ENCODE data around the gene BBS4.
"Not testable (repeated sequence)": the region's sequence is repeated elsewhere in the genome, so short reads cannot be mapped to it uniquely, and the experiment has no call there.

The BBS4 gene, protein sequence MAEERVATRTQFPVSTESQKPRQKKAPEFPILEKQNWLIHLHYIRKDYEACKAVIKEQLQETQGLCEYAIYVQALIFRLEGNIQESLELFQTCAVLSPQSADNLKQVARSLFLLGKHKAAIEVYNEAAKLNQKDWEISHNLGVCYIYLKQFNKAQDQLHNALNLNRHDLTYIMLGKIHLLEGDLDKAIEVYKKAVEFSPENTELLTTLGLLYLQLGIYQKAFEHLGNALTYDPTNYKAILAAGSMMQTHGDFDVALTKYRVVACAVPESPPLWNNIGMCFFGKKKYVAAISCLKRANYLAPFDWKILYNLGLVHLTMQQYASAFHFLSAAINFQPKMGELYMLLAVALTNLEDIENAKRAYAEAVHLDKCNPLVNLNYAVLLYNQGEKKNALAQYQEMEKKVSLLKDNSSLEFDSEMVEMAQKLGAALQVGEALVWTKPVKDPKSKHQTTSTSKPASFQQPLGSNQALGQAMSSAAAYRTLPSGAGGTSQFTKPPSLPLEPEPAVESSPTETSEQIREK

GRCh38 chr15:72685925-72686794, at the start of gene BBS4, which contains the start of gene HIGD2B:
BBS4 (plus strand) TSS chr15:72686207; CDS start chr15:72686228, 21 bp downstream.
HIGD2B (minus strand) TSS chr15:72686182; CDS start chr15:72676374, 9,808 bp downstream.
- in situ Hi-C loops (cut with MboI; ENCODE audit: low sequenced_read_pairs), result no loop called here

GRCh38 chr15:72636519-72637282, 49.3 kb upstream of the BBS4 start:
- in situ Hi-C loops (cut with MboI; ENCODE audit: low sequenced_read_pairs), result not testable (repeated sequence)

GRCh38 chr15:72639759-72640483, 46.1 kb upstream of the BBS4 start:
- in situ Hi-C loops (cut with MboI; ENCODE audit: low sequenced_read_pairs), result not testable (repeated sequence)

GRCh38 chr15:72642271-72642670, 43.7 kb upstream of the BBS4 start:
- in situ Hi-C loops (cut with MboI; ENCODE audit: low sequenced_read_pairs), result not testable (repeated sequence)

DNA sequence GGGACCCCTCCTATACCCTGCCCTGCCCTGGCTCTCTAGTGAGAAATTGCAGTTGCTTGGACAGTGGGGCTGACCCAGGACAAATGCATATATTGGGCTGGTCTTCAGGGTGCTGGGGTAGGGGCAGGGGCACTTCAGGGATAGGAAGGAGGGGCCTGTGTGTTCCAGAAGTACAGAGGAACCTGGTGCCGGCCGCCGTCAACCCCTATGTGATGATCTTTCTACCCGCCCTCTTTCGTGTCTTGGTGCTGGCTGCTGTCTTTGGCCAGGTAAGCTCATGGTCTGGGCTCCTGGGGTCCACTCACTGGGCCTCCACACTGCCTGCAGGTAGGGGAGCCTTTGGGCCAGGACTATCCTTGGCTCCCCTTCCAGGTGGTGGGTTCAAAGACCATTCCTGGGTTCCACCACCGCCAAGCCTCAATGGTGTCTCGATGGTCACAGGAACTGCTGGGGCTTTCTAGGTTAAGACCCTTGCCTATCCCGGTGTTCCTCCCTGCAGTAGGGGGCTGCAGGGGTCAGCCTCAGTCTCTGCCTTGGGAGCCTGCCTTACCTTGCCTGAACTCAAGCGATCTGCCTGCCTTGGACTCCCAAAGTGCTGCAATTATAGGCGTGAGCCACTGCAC, 37.3 kb upstream of the BBS4 start:
- in situ Hi-C loops (cut with MboI; ENCODE audit: low sequenced_read_pairs), result not testable (repeated sequence)

DNA sequence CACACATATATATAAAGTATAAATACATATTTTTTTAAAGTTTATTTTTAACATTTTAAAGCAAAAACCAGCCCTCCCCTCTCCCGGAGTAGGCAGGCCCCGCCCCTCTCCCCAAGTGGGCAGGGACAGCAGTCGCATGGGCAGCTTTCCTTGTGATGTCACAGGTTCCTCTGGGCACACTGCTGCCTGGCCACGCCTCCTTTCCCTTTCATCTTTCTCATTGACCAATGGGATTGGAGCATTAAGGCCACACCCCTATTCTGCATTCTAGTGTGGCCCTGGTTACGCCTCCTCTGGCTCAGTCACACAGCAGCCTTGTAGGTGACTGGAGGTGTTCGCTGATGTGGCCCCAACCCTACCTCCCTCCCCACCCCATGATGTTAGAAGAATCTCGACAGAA, 31.6 kb upstream of the BBS4 start, which contains the start of gene GOLGA6B:
Gene GOLGA6B, plus strand, starts transcription at position 301 of the 400 bp plus-strand sequence. Its CDS starts 41 bp downstream, at position 342.
- in situ Hi-C loops (cut with MboI; ENCODE audit: low sequenced_read_pairs), result not testable (repeated sequence)

GRCh38 chr15:72656014-72656413, 30.0 kb upstream of the BBS4 start:
- in situ Hi-C loops (cut with MboI; ENCODE audit: low sequenced_read_pairs), result not testable (repeated sequence)

GRCh38 chr15:72661081-72661480, 24.9 kb upstream of the BBS4 start:
- in situ Hi-C loops (cut with MboI; ENCODE audit: low sequenced_read_pairs), result not testable (repeated sequence)

- in situ Hi-C loops (cut with MboI; ENCODE audit: low sequenced_read_pairs), result not testable (repeated sequence)
These were observed 22.1 kb upstream of the BBS4 start for GRCh38 chr15:72663931-72664330.

DNA sequence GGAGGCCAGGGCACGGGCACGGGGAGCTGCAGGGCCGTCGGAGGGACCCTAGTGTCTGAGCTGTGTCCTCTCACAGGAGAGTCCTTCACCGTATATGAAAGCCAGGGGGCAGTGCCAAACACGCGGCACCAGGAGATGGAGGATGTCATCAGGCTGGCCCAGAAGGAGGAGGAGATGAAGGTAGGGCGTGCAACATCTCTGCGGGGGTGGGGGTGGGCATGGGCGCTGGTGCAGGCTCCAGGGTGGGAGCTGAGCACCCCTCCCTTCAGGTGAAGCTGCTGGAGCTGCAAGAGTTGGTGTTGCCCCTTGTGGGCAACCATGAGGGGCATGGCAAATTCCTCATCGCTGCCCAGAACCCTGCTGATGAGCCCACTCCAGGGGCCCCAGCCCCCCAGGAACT, 20.3 kb upstream of the BBS4 start:
- in situ Hi-C loops (cut with MboI; ENCODE audit: low sequenced_read_pairs), result not testable (repeated sequence)

DNA sequence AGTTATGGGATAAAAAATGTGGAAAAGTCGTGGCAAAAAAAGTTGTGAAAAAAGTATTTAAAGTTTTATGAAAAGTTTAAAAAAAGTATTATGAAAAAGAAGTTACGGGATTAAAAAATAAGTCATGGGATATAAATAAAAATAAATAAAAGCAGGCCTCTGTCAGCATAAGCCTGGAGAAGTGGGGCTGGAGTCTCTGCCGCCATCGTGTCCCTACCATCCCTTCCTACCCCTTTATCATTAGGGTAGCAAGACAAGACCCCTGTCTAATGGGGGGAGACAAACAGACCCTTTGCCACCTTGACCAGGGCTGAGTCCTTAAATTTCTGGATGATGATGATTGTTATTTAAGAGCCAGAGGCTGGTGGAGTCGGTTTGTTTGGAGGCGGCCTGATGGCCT, 16.2 kb upstream of the BBS4 start:
- in situ Hi-C loops (cut with MboI; ENCODE audit: low sequenced_read_pairs), result not testable (repeated sequence)

DNA sequence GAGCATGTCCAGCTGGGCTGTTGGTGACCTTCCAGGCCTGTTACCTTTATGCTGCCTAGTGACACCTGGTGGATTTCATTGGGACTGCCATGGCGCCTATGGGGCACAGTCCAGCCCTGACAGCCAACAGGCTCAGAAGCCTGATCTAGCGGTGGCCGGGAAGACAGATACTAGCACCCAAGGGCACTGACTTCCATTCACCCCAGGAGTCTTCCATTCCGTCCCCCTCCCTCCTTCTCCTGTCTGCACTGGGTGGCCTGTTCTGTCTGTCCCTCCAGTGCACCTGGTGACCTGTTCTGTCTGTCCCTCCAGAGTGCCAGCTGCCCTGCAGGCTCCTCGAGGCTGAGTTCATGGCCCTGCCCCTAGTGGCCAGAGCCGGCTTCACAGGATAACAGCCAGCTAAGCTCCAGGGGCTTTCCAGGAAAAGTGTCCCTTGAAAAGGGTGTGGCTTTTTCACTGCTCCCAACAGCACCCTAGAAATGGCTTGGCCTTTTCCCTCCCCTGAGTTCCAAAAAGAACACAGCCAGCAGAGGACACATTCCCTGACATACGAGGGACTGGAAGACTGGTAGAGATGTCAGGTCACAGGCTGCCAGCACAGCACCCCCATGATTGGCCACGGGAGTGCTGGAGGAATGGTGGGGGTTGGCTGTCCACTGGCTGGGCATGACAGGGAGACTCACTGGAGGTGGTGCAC, 15.2 kb upstream of the BBS4 start:
- in situ Hi-C loops (cut with MboI; ENCODE audit: low sequenced_read_pairs), result not testable (repeated sequence)

GRCh38 chr15:72671525-72671924, 14.5 kb upstream of the BBS4 start:
- in situ Hi-C loops (cut with MboI; ENCODE audit: low sequenced_read_pairs), result no loop called here

DNA sequence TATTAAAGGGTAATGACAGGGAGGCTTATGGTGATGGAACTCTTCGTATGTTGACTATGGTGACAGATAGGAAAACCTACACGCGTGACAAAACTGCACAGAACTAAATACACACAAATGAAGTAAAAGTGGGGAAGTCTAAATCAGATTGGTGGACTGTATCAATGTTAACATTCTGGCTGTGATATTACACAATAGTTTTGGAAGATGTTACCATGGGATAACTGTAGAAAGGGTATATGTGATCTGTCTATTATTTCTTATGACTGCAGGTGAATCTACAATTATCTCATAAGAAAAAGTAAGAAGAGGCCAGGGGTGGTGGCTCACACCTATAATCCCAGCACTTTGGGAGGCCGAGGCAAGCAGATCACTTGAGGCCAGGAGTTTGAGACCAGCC, 9.2 kb upstream of the BBS4 start:
- in situ Hi-C loops (cut with MboI; ENCODE audit: low sequenced_read_pairs), result no loop called here

GRCh38 chr15:72680931-72681330, 5.1 kb upstream of the BBS4 start:
- in situ Hi-C loops (cut with MboI; ENCODE audit: low sequenced_read_pairs), result no loop called here

DNA sequence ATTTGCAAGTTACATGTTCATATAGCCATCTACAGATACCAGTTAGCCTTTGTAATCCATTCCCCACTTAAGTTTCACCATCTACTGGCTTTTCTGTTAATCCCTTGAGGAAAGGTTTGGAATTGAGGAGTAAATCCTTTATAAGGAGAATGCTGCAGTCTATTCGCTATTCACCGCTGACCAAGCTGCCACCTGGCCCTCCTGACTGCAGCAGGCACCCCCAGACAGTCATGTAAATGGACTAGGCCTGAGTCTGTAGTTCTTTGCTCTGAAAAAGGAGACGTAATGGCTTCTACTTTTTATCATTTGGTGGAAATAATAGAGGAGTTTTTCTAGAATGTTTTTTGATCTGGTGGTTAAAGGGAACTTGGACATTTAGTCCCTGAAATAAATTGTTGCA, 3.2 kb upstream of the BBS4 start:
- in situ Hi-C loops (cut with MboI; ENCODE audit: low sequenced_read_pairs), result no loop called here

- in situ Hi-C loops (cut with MboI; ENCODE audit: low sequenced_read_pairs), result no loop called here
These were observed 594 bp upstream of the BBS4 start for GRCh38 chr15:72685301-72685924.

DNA sequence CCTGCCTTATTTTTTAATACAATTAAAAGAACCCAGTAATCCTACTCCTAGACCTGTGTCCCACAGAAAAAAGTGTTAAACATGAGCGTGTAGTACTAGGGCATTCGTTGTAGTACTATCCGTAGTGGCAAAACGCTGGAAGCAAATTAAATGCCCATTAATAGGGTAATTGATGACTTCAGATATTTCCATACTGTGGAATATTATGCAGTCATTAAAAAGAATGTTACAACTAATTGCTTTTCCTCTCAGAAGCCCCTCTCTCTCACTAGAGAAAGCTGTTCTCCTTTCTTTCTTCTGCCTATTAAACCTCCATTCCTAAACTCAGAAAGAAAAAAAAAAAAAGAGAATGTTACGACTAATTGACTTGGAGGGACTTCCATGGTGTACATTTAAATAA, 2.7 kb downstream of the BBS4 start:
- in situ Hi-C loops (cut with MboI; ENCODE audit: low sequenced_read_pairs), result no loop called here

Measured in hTERT RPE-1 (cell line).